Islet precursor cell (in vitro differentiated cells): ENCODE data around the gene PLPPR1.

Experiments used
- DNase-seq: peaks from one replicate; pipeline ENCODE4 v3.0.0-alpha.2; 2018

Gene PLPPR1

GRCh38 chr9:101354765-101355708 lies 326.5 kb downstream of the PLPPR1 start:
- DNase-seq, result no peak

- DNase-seq, result no peak
Observed at GRCh38 chr9:101356619-101357018, 328.1 kb downstream of the PLPPR1 start.

DNA sequence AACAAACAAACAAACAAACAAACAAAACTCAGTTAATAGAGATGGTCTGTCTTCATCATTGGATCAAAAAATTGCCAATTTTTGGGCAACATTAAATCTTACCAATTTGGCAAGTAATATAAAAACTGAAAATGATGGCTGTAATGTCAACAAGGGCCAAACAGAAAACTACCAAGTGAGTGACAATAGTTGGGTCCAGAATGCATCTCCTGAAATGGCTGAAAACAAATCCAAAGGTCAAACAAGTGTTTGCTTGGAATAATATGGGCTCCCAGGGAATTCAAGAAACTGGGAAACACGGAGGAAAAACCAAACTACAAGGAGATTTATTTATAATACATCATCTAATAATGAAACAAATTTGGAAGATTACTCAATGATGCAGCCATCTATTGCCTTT lies 331.2 kb downstream of the PLPPR1 start:
- DNase-seq, result no peak

DNA sequence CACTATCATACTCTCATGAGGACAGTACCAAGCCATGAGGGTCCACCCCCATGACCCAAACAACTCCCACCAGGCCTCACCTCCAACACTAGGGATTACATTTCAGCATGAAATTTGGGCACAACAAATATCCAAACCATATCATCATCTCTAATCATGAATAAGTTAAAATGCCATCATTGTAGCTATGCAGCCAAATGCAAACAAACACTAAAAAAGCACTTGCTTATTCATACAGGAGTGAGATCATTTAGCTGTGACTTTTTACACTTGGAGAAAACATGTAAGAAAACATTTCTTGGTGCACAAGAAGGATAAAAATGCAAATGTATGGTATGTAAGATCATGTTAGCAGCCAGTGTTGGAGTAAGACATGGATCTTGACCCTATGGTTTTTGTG lies 332.1 kb downstream of the PLPPR1 start:
- no peak for DNase-seq

- no peak for DNase-seq
Observed at GRCh38 chr9:101362450-101362849, 333.9 kb downstream of the PLPPR1 start.

- DNase-seq, result no peak
Observed at GRCh38 chr9:101365181-101365580, 336.7 kb downstream of the PLPPR1 start.

GRCh38 chr9:101366038-101366756 lies 337.7 kb downstream of the PLPPR1 start:
- DNase-seq, result no peak

DNA sequence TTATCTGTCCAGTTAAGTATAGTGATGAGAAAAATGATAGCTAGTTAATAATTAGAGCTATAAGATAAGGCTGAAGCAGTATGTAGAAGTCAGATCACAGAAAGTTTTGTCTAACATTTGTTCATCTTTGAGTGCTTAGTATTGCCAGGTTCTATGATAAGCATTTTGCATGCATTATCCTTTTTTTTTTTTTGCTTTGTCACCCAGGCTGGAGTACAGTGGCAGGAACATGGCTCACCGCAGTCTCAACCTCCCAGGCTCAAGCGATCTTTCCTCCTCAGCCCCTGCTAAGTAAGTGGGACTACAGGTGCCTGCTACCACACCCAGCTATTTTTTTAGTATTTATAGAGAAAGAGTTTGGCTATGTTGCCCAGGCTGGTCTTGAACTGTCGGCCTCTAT lies 338.8 kb downstream of the PLPPR1 start:
- DNase-seq, result no peak

- no peak for DNase-seq
Observed at GRCh38 chr9:101369286-101369685, 340.8 kb downstream of the PLPPR1 start.

DNA sequence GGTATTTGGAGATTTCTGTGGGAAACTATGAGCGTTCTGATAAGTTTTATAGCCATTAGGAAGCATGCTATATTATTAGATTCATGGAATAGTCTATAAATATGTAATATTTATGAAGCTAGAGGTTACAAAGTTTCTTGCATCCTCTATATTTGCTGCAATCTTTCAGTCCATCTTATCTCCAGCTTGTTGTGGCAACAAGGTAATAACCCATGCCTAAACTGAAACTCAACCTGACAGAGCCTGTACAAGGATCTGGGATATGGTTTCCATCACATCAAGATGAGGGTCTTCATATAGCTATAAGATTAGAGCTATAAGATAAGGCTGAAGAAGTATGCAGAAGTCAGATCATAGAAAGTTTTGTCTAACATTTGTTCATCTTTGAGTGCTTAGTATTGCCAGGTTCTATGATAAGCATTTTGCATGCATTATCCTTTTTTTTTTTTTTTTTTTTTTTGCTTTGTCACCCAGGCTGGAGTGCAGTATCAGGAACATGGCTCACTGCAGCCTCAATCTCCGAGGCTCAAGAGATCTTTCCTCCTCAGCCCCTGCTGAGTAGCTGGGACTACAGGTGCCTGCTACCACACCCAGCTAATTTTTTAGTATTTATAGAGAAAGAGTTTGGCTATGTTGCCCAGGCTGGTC lies 341.5 kb downstream of the PLPPR1 start:
- no peak for DNase-seq

- no peak for DNase-seq
Observed at GRCh38 chr9:101371813-101372212, 343.3 kb downstream of the PLPPR1 start.

- DNase-seq, result no peak
Observed at GRCh38 chr9:101372327-101373118, 344.0 kb downstream of the PLPPR1 start.
